GM15510 (cell line): ENCODE measurements around the gene GJB3.

ENCODE experiments used
- POLR2A ChIP-seq: IDR thresholded peaks from 3 replicates; pipeline ENCODE4 v1.6.1; 2011; ENCODE audit warnings: borderline replicate concordance; ENCODE audit not compliant: insufficient read length; ENCODE audit errors: extremely low read depth

GJB3 gene

DNA sequence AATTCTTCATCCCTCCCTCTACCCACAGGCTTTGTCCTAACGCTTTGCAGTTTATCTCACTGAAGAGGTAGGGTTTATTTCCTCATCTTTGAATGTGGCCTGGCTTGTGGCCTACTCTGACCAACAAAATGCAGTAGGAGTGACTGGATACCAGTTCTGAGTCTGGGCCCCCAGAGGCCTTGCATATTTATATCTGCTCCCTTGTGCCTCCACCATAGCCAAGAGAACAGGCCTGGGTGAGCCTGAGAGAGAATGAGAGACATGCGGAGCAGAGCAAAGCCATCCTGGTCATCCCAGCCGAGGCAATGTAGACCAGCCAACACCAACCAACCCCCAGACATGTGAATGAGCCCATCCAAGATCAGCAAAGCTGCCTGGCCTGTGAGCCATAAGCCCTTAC is 48.2 kb downstream of the GJB3 start:
- no peak for TF ChIP-seq POLR2A

DNA sequence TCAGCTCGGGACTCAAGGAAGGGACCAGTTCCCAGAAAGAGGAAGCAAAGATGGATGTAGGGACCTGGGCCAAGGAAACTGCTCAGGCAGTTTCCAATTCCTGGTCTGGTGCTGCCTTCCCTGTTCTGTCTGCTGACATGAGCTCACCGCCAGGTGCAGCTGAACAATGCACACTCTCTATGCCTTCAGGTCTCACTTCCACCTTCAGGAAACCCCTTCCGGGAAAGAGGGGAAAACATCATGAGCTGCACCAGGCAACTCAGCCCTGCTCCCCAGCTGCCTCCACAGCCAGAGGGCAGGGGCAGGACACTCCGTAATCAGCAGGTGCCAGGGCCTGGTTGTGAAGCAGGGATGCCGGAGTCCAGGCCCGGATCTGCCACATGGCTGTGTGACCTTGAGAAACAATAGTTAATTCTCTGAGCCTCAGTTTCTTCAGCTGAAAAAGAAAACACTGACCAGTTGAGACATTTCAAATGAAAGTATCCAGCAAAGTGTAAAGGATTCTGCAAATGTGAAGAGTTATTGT is 50.8 kb downstream of the GJB3 start:
- TF ChIP-seq POLR2A, result no peak

DNA sequence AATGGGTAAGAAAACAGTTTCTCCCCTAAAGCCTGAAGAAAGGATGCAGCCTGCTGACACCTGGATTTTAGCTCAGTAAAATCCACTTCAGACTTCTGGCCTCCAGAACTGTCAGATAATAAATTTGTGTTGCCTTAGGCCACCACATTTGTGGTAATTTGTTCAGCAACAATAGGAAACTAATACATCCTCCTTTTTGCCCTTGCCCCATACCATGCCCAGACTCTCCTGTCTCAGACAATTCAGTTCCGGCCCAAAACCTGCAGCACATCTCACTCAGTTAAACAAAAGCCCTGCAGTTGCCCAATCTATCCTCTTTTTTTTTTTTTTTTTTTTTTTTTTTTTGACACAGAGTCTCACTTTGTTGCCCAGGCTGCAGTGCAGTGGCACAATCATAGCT is 52.7 kb downstream of the GJB3 start:
- TF ChIP-seq POLR2A, result no peak
